Measurements from ENCODE around the gene KRTAP2-3.
"Not testable (repeated sequence)": the region's sequence is repeated elsewhere in the genome, so short reads cannot be mapped to it uniquely, and the experiment has no call there.

KRTAP2-3 gene
- 0 reads per million in 9 experiments for total RNA-seq

GRCh38 chr17:41060052-41060604, at the start of gene KRTAP2-3:
Gene KRTAP2-3, minus strand, starts transcription at chr17:41060114. Its CDS starts 64 bp downstream, at chr17:41060050.
- Mint-ChIP-seq H3K36me3 (ENCODE audit: insufficient read depth) (no peaks in the 10 kb centered on the region), H3K9me3 (peaks cover 0 to 7% of the 10 kb centered on the region in 2 donors), H3K4me3 (no peak within 1 kb of the TSS), H3K27ac (no peak within 1 kb of the TSS), H3K27me3 (peaks cover 38 to 56% of the 10 kb centered on the region in 2 donors), H3K4me1 (ENCODE audit: low read depth in 2 of 2) (no peaks in the 10 kb centered on the region)
- no peak for ATAC-seq (replicated peaks)
- no peak for DNase-seq

DNA sequence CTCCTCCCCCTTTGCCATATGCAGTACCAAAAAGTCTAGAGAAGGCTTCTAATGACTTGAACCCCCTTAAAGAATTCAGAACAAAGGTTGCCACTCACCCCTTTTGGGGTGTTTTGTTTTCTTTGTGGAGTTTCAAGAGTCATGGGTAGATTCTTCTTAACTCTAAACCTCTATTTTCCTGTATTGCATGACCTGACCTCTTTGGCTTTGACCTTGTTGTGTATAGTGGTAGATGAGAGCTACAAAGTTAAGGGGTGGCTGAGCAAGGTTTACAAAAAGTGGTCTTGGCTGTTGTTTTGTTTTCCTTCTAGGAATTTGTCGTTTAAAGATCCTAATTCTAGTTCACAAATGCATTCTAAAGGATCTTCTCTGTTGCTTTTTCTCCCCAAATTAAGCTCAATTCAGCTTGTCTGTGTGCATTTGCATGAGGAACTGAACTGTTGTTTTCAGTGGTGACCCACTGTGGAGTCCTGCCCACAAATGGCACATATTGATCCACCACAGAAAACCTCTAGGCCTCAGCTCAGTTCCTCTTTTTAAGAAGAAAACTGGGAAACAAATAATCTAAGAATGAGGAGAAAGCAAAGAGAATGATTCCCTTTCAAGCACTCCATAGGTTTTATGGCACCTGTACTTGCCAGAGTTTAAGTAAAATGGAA, 48.9 kb upstream of the KRTAP2-3 start:
- H3K36me3 Mint-ChIP-seq (ENCODE audit: insufficient read depth); H3K4me3 Mint-ChIP-seq; DNase-seq; ATAC-seq (replicated peaks); H3K27ac Mint-ChIP-seq; H3K9me3 Mint-ChIP-seq; H3K4me1 Mint-ChIP-seq (ENCODE audit: low read depth in 2 of 2): not testable (repeated sequence)
- peaks cover 13 to 31% of the 10 kb centered on the region in 2 donors for H3K27me3 Mint-ChIP-seq

DNA sequence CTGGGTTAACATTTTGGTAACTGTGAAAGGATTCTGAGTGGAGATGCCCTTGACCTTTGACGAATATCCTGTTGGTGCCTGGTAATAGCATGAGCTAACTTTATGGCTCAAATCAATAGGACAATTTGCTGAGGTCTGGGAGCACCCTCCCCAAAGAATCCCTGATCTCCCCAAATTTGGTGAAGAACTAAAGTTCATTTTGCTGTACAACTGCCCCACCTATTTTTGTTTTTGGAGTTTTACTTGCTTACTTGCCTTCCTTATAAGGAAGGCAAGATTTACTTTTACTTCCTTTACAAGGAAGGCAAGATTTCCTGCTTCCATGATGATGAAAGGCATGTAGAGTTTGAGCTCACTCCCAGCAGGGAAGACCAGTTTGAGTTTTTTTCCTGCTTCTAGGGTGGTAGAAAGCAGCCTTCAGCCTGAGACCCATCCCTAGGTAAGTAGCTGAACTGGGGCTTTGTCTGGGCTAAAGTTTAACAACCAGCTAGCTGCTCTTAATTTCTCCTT, 48.1 kb upstream of the KRTAP2-3 start:
- Mint-ChIP-seq H3K27ac (no peak overlapping the region), H3K9me3 (no peaks in the 10 kb centered on the region), H3K4me3 (no peak overlapping the region), H3K36me3 (ENCODE audit: insufficient read depth) (no peaks in the 10 kb centered on the region), H3K4me1 (ENCODE audit: low read depth in 2 of 2) (peaks cover 0 to 4% of the 10 kb centered on the region in 2 donors), H3K27me3 (peaks cover 11 to 31% of the 10 kb centered on the region in 2 donors)
- ATAC-seq (replicated peaks) (no peak), DNase-seq (no peak)

GRCh38 chr17:41105347-41105746, 45.4 kb upstream of the KRTAP2-3 start, which contains the start of gene KRTAP4-9:
Gene KRTAP4-9, plus strand, starts transcription at chr17:41105389. Its CDS starts 0 bp downstream, at chr17:41105389.
- ATAC-seq (replicated peaks); H3K4me1 Mint-ChIP-seq (ENCODE audit: low read depth in 2 of 2); H3K36me3 Mint-ChIP-seq (ENCODE audit: insufficient read depth); DNase-seq; H3K4me3 Mint-ChIP-seq; H3K9me3 Mint-ChIP-seq; H3K27ac Mint-ChIP-seq: not testable (repeated sequence)
- peaks cover 14 to 39% of the 10 kb centered on the region in 2 donors for H3K27me3 Mint-ChIP-seq

GRCh38 chr17:41104386-41105038, 44.6 kb upstream of the KRTAP2-3 start:
- DNase-seq; H3K27ac Mint-ChIP-seq; H3K36me3 Mint-ChIP-seq (ENCODE audit: insufficient read depth); H3K9me3 Mint-ChIP-seq; ATAC-seq (replicated peaks); H3K4me3 Mint-ChIP-seq; H3K4me1 Mint-ChIP-seq (ENCODE audit: low read depth in 2 of 2): not testable (repeated sequence)
- peaks cover 22 to 41% of the 10 kb centered on the region in 2 donors for H3K27me3 Mint-ChIP-seq

- H3K4me3 Mint-ChIP-seq = no peak overlapping the region
- no peak for ATAC-seq (replicated peaks)
- no peak for DNase-seq
Observed at GRCh38 chr17:41103896-41104295, 44.0 kb upstream of the KRTAP2-3 start.

GRCh38 chr17:41101586-41102259, 41.8 kb upstream of the KRTAP2-3 start, which contains the start of gene KRTAP4-16:
Gene KRTAP4-16, minus strand, starts transcription at chr17:41102209. Its CDS starts 0 bp downstream, at chr17:41102209.
- Mint-ChIP-seq H3K4me3 (no peak within 1 kb of the TSS), H3K27me3 (peaks cover 35 to 45% of the 10 kb centered on the region in 2 donors), H3K9me3 (no peaks in the 10 kb centered on the region), H3K27ac (no peak within 1 kb of the TSS), H3K4me1 (ENCODE audit: low read depth in 2 of 2) (peaks cover 0 to 3% of the 10 kb centered on the region in 2 donors), H3K36me3 (ENCODE audit: insufficient read depth) (no peaks in the 10 kb centered on the region)
- ATAC-seq (replicated peaks) (no peak), DNase-seq (no peak)

More at GRCh38 chr17:41103896-41104295, 44.0 kb upstream of the KRTAP2-3 start:
- no peaks in the 10 kb centered on the region for H3K9me3 Mint-ChIP-seq
- peaks cover 0 to 4% of the 10 kb centered on the region in 2 donors for H3K4me1 Mint-ChIP-seq (ENCODE audit: low read depth in 2 of 2)
- H3K27ac Mint-ChIP-seq = no peak overlapping the region
- no peaks in the 10 kb centered on the region for H3K36me3 Mint-ChIP-seq (ENCODE audit: insufficient read depth)
- H3K27me3 Mint-ChIP-seq = peaks cover 24 to 39% of the 10 kb centered on the region in 2 donors

- H3K27me3 Mint-ChIP-seq = peaks cover 33 to 52% of the 10 kb centered on the region in 2 donors
- not testable (repeated sequence) for H3K4me3 Mint-ChIP-seq; H3K27ac Mint-ChIP-seq; H3K9me3 Mint-ChIP-seq; DNase-seq; H3K36me3 Mint-ChIP-seq (ENCODE audit: insufficient read depth); ATAC-seq (replicated peaks); H3K4me1 Mint-ChIP-seq (ENCODE audit: low read depth in 2 of 2)
Observed at GRCh38 chr17:41099682-41100480, 40.0 kb upstream of the KRTAP2-3 start.

GRCh38 chr17:41098481-41098880, 38.6 kb upstream of the KRTAP2-3 start:
- ATAC-seq (replicated peaks) (no peak), DNase-seq (no peak)
- no peak overlapping the region for H3K27ac Mint-ChIP-seq
- no peaks in the 10 kb centered on the region for H3K9me3 Mint-ChIP-seq
- peaks cover 0 to 1% of the 10 kb centered on the region in 2 donors for H3K4me1 Mint-ChIP-seq (ENCODE audit: low read depth in 2 of 2)
- no peaks in the 10 kb centered on the region for H3K36me3 Mint-ChIP-seq (ENCODE audit: insufficient read depth)
- no peak overlapping the region for H3K4me3 Mint-ChIP-seq
- H3K27me3 Mint-ChIP-seq = peaks cover 33 to 59% of the 10 kb centered on the region in 2 donors

DNA sequence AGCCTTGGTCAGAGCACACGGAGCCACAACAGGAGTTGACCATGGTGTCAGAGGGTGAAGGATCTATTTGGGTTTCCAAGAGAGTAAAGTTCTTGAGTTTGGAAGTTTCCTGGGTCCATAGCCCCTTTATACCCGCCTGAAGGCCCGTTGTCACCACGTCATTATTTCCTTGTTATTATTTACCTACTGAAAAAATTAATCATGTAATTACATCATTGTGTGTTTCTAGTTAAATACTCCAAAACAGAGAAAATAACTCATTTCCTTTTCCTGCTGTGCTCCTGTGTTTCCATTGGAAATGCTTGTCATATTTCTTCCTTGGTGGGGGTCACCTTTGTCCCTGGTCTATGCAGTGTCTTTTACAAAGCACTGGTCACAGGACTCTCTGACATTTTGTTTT, 38.1 kb upstream of the KRTAP2-3 start, which contains the start of gene KRTAP4-8:
Gene KRTAP4-8 (minus strand): TSS at position 101 of the 400 bp plus-strand sequence. CDS start 58 bp downstream, at position 43.
- Mint-ChIP-seq H3K27ac (no peak within 1 kb of the TSS), H3K27me3 (peaks cover 33 to 59% of the 10 kb centered on the region in 2 donors), H3K36me3 (ENCODE audit: insufficient read depth) (no peaks in the 10 kb centered on the region), H3K4me3 (no peak within 1 kb of the TSS), H3K9me3 (no peaks in the 10 kb centered on the region), H3K4me1 (ENCODE audit: low read depth in 2 of 2) (peaks cover 0 to 1% of the 10 kb centered on the region in 2 donors)
- no peak for DNase-seq
- ATAC-seq (replicated peaks) = no peak

DNA sequence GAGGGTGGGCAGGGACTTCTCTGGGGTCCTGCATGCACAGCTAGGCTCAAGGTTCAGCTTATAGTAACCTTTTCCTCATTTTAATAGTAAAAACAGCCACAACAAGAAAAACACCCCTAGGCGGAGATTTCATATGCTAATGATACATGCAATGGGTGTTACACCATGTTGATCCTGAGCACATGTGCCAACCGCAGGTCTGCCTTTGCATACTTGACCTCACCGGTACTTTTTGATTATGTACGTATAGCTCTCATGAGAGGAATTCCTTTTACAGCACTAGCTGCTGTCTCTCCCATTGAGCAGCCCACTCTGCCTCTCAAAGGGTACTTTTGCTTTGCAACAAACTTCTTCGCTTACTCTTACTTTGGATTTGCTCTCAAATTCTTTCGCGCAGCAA, 36.1 kb upstream of the KRTAP2-3 start:
- H3K9me3 Mint-ChIP-seq = no peaks in the 10 kb centered on the region
- H3K27me3 Mint-ChIP-seq = peaks cover 33 to 59% of the 10 kb centered on the region in 2 donors
- ATAC-seq (replicated peaks) (no peak), DNase-seq (no peak)
- H3K27ac Mint-ChIP-seq = no peak overlapping the region
- H3K4me1 Mint-ChIP-seq (ENCODE audit: low read depth in 2 of 2) = peaks cover 0 to 1% of the 10 kb centered on the region in 2 donors
- no peak overlapping the region for H3K4me3 Mint-ChIP-seq
- H3K36me3 Mint-ChIP-seq (ENCODE audit: insufficient read depth) = no peaks in the 10 kb centered on the region

- H3K36me3 Mint-ChIP-seq (ENCODE audit: insufficient read depth); H3K4me1 Mint-ChIP-seq (ENCODE audit: low read depth in 2 of 2); ATAC-seq (replicated peaks); H3K27ac Mint-ChIP-seq; H3K9me3 Mint-ChIP-seq; DNase-seq; H3K4me3 Mint-ChIP-seq: not testable (repeated sequence)
- H3K27me3 Mint-ChIP-seq = peaks cover 28 to 34% of the 10 kb centered on the region in 2 donors
Observed at GRCh38 chr17:41088760-41089352, 28.9 kb upstream of the KRTAP2-3 start.
